ENCODE results near the gene LETM1. TPM values are rescaled to one million over a fixed set of nuclear protein-coding genes. Genes with fewer than 3 reads are reported as not detected.

LETM1 gene
- total and polyA plus RNA-seq, 2 experiments from 2014 or later: 23.3 to 68.9 TPM

DNA sequence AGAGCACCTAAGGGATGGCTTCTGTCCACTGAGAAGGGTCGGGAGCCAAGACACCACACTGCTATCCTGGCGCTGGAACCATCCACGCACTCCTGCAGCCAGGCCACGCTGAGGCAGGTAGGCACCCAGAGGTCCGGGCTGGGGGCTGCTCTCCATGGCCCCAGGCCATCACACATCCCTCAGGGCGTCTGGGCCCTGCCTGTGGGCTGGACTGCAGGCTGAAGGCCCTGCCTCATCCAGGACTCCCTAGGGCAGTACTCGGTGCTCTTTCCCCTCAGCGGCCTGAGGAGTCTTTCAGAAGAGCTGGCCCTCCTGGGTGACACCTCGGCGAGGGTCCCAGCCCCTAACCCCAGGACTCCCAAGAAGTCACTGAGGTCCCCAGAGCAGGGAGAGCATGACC lies 45.2 kb downstream of the LETM1 start (continued):
- TF ChIP-seq ETS1 (IDR thresholded peaks at IDR 0.05) (no peak), EZH2phosphoT487 (IDR thresholded peaks at IDR 0.05; ENCODE audit: unreplicated experiment) (no peak)

DNA sequence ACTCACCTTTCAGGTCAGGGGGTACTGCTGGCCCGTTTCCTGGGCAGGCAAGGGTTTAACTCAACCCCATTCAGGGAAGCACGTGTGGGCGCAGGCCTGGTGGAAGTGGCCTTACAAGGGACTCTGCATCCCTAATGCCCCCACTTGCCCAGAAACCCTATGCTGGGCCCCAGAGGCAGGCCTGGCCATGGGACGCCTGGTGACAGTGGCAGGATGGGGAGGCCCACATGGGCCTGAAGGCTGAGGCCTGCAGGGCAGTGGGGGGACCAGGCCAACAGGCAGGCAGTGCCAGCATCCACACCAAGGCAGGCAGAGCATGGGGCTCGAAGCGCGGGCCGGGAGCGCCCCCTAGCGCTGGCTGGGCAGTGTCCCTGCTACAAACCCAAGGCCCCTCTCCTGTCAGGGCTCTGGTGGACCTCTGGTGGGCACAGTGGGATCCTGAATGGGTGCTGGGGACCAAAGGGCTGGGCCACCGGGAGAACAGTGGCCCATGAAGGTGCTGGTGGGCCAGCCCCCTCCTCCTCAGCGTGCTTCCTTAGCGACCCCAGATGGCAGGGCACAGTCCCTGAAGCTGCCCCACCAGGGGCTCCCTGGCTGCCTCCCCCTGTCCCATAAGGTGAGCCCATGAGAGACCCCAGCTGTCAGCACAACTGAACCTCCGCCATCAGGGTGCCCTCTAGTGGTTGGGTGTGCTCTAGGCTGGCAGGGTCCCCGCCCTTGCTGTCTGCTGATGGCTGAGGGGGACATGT lies 46.0 kb downstream of the LETM1 start:
- Mint-ChIP-seq H3K4me1 (peaks cover 2% of the 10 kb centered on the region; the same call in 1 of the 3 replicates), H3K4me3 (no peak overlapping the region), H3K27ac (no peak overlapping the region), H3K36me3 (ENCODE audit: low read depth) (peaks cover 12% of the 10 kb centered on the region; the same call in 2 of the 3 replicates), H3K27me3 (ENCODE audit: insufficient read depth, low read depth, poor library complexity) (peaks cover 4% of the 10 kb centered on the region), H3K9me3 (no peaks in the 10 kb centered on the region)
- Histone ChIP-seq H4K20me1 (replicated peaks; ENCODE audit: insufficient read depth) (no peaks in the 10 kb centered on the region), H3K9me2 (ENCODE audit: insufficient read depth) (no peaks in the 10 kb centered on the region), H3K27me3 (ENCODE audit: insufficient read depth) (no peaks in the 10 kb centered on the region), H3K4me1 (ENCODE audit: insufficient read depth) (no peaks in the 10 kb centered on the region), H3K4me3 (no peak overlapping the region), H2AFZ (no peak overlapping the region), H3K4me2 (no peak overlapping the region), H3K79me2 (replicated peaks; ENCODE audit: insufficient read depth) (no peaks in the 10 kb centered on the region), H3K36me3 (ENCODE audit: insufficient read depth) (no peaks in the 10 kb centered on the region), H3K27ac (ENCODE audit: low read depth) (no peak overlapping the region), H3F3A (replicated peaks; ENCODE audit: low read depth) (0 out of 2 replicates have a peak, but pooled peaks cover 6% of the 10 kb centered on the region)
- DNase-seq (ENCODE audit: low spot score) (peak; percentile 87), ATAC-seq (peak; percentile 93)
- TF ChIP-seq JUNB (IDR thresholded peaks at IDR 0.05; ENCODE audit: unreplicated experiment): no peak
- TF ChIP-seq, protein P1, sequence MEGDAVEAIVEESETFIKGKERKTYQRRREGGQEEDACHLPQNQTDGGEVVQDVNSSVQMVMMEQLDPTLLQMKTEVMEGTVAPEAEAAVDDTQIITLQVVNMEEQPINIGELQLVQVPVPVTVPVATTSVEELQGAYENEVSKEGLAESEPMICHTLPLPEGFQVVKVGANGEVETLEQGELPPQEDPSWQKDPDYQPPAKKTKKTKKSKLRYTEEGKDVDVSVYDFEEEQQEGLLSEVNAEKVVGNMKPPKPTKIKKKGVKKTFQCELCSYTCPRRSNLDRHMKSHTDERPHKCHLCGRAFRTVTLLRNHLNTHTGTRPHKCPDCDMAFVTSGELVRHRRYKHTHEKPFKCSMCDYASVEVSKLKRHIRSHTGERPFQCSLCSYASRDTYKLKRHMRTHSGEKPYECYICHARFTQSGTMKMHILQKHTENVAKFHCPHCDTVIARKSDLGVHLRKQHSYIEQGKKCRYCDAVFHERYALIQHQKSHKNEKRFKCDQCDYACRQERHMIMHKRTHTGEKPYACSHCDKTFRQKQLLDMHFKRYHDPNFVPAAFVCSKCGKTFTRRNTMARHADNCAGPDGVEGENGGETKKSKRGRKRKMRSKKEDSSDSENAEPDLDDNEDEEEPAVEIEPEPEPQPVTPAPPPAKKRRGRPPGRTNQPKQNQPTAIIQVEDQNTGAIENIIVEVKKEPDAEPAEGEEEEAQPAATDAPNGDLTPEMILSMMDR (conservative IDR thresholded peaks at IDR 0.05; ENCODE audit: low read depth in 2 of 2): peak; percentile 89 to 96

DNA sequence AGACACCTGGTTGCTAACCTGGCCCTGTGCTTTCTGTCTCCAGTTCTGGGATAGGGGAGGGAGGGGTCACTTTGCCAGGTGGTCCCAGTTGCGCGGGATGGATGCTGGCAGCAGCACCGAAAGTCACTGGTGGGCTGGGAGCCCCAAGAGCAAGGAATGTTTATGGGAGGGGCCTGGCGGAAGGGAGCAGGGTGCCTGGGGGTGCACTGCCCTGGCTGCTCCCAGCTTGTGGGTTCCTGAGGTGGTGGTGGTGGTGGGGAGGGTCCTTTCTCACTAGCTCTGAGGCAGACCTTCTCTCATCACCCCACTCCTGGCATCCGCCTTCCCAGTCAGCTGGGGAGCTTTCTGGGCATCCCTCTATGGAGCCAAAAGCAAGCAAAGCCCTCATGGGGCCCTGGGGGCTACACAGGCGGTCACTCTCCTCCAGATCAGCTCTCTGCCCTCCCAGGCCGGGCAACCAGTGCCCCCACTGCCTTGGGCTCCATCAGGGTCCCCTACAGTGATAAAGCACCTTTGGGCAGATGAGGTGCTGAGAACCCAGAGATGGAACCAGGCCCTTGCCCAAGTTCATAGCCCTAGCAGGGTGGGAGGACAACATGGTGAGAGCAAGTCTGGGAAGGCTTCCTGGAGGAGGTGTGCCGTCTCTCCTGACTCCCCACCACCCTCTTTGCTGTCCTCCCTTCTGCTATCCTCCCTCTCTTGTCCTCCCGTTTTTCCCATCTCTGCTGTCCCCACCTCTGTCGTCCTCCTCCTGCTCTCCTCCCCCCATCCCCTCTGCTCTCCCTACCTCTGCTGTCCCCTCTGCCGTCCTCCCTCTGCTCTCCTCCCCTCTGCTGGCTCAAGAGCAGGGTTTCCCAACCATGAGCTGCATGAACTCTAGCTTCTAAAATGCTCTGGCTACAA lies 46.9 kb downstream of the LETM1 start:
- no peak overlapping the region for H3K4me3 Mint-ChIP-seq
- Histone ChIP-seq H3K79me2 (replicated peaks; ENCODE audit: insufficient read depth) (no peaks in the 10 kb centered on the region), H3K36me3 (ENCODE audit: insufficient read depth) (no peaks in the 10 kb centered on the region), H2AFZ (no peak overlapping the region), H3K4me2 (no peak overlapping the region), H3K4me1 (ENCODE audit: insufficient read depth) (no peaks in the 10 kb centered on the region), H3K27me3 (ENCODE audit: insufficient read depth) (no peaks in the 10 kb centered on the region), H3K9me2 (ENCODE audit: insufficient read depth) (no peaks in the 10 kb centered on the region), H3K4me3 (no peak overlapping the region), H3K27ac (ENCODE audit: low read depth) (no peak overlapping the region), H3F3A (replicated peaks; ENCODE audit: low read depth) (0 out of 2 replicates have a peak, but pooled peaks cover 6% of the 10 kb centered on the region), H4K20me1 (replicated peaks; ENCODE audit: insufficient read depth) (no peaks in the 10 kb centered on the region)
- no peak overlapping the region for H3K27ac Mint-ChIP-seq
- ATAC-seq (no peak), DNase-seq (ENCODE audit: low spot score) (no peak)
- H3K4me1 Mint-ChIP-seq: peaks cover 2% of the 10 kb centered on the region; the same call in 1 of the 3 replicates
- H3K36me3 Mint-ChIP-seq (ENCODE audit: low read depth): peaks cover 5% of the 10 kb centered on the region; the same call in 2 of the 3 replicates
- H3K27me3 Mint-ChIP-seq (ENCODE audit: insufficient read depth, low read depth, poor library complexity): peaks cover 4% of the 10 kb centered on the region
- H3K9me3 Mint-ChIP-seq: no peaks in the 10 kb centered on the region
- TF ChIP-seq STAT1 (IDR thresholded peaks at IDR 0.05; ENCODE audit: unreplicated experiment) (no peak), JUNB (IDR thresholded peaks at IDR 0.05; ENCODE audit: unreplicated experiment) (no peak)
- TF ChIP-seq, protein P2, sequence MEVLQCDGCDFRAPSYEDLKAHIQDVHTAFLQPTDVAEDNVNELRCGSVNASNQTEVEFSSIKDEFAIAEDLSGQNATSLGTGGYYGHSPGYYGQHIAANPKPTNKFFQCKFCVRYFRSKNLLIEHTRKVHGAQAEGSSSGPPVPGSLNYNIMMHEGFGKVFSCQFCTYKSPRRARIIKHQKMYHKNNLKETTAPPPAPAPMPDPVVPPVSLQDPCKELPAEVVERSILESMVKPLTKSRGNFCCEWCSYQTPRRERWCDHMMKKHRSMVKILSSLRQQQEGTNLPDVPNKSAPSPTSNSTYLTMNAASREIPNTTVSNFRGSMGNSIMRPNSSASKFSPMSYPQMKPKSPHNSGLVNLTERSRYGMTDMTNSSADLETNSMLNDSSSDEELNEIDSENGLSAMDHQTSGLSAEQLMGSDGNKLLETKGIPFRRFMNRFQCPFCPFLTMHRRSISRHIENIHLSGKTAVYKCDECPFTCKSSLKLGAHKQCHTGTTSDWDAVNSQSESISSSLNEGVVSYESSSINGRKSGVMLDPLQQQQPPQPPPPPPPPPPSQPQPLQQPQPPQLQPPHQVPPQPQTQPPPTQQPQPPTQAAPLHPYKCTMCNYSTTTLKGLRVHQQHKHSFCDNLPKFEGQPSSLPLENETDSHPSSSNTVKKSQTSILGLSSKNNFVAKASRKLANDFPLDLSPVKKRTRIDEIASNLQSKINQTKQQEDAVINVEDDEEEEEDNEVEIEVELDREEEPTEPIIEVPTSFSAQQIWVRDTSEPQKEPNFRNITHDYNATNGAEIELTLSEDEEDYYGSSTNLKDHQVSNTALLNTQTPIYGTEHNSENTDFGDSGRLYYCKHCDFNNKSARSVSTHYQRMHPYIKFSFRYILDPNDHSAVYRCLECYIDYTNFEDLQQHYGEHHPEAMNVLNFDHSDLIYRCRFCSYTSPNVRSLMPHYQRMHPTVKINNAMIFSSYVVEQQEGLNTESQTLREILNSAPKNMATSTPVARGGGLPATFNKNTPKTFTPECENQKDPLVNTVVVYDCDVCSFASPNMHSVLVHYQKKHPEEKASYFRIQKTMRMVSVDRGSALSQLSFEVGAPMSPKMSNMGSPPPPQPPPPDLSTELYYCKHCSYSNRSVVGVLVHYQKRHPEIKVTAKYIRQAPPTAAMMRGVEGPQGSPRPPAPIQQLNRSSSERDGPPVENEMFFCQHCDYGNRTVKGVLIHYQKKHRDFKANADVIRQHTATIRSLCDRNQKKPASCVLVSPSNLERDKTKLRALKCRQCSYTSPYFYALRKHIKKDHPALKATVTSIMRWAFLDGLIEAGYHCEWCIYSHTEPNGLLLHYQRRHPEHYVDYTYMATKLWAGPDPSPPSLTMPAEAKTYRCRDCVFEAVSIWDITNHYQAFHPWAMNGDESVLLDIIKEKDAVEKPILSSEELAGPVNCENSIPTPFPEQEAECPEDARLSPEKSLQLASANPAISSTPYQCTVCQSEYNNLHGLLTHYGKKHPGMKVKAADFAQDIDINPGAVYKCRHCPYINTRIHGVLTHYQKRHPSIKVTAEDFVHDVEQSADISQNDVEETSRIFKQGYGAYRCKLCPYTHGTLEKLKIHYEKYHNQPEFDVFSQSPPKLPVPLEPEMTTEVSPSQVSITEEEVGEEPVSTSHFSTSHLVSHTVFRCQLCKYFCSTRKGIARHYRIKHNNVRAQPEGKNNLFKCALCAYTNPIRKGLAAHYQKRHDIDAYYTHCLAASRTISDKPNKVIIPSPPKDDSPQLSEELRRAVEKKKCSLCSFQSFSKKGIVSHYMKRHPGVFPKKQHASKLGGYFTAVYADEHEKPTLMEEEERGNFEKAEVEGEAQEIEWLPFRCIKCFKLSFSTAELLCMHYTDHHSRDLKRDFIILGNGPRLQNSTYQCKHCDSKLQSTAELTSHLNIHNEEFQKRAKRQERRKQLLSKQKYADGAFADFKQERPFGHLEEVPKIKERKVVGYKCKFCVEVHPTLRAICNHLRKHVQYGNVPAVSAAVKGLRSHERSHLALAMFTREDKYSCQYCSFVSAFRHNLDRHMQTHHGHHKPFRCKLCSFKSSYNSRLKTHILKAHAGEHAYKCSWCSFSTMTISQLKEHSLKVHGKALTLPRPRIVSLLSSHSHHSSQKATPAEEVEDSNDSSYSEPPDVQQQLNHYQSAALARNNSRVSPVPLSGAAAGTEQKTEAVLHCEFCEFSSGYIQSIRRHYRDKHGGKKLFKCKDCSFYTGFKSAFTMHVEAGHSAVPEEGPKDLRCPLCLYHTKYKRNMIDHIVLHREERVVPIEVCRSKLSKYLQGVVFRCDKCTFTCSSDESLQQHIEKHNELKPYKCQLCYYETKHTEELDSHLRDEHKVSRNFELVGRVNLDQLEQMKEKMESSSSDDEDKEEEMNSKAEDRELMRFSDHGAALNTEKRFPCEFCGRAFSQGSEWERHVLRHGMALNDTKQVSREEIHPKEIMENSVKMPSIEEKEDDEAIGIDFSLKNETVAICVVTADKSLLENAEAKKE (CRISPR knock-in tag; IDR thresholded peaks at IDR 0.05): no peak

Measured in GM23338 (cell line).